HG03342 (cell line): Measurements from ENCODE around the gene PSD2.

Source experiments
- ATAC-seq: cut with Tn5 transposase; IDR thresholded peaks from one replicate; pipeline ENCODE4 v1.9.1; 2021; ENCODE audit warnings: mild to moderate bottlenecking, moderate library complexity; ENCODE audit not compliant: unreplicated experiment

PSD2 gene

GRCh38 chr5:139854029-139854605, 58.5 kb downstream of the PSD2 start:
- ATAC-seq, result no peak

- ATAC-seq, result no peak
Measured at GRCh38 chr5:139854953-139855352, 59.3 kb downstream of the PSD2 start.

GRCh38 chr5:139855451-139855850, 59.8 kb downstream of the PSD2 start:
- ATAC-seq, result no peak

- ATAC-seq, result no peak
Measured at GRCh38 chr5:139855946-139856540, 60.4 kb downstream of the PSD2 start.

- no peak for ATAC-seq
Measured at GRCh38 chr5:139856714-139857113, 61.1 kb downstream of the PSD2 start.

- ATAC-seq, result no peak
Measured at GRCh38 chr5:139859013-139859412, 63.4 kb downstream of the PSD2 start.

- no peak for ATAC-seq
Measured at GRCh38 chr5:139861021-139861888, 65.6 kb downstream of the PSD2 start.

GRCh38 chr5:139861889-139862207, 66.2 kb downstream of the PSD2 start:
- no peak for ATAC-seq

GRCh38 chr5:139862313-139862712, 66.7 kb downstream of the PSD2 start:
- peak; percentile 67 for ATAC-seq

- no peak for ATAC-seq
Measured at GRCh38 chr5:139862803-139863202, 67.2 kb downstream of the PSD2 start.

- ATAC-seq, result no peak
Measured at GRCh38 chr5:139863361-139863760, 67.8 kb downstream of the PSD2 start.

- peak; percentile 60 for ATAC-seq
Measured at GRCh38 chr5:139863855-139864558, 68.4 kb downstream of the PSD2 start.

- ATAC-seq, result no peak
Measured at GRCh38 chr5:139864716-139865483, 69.3 kb downstream of the PSD2 start.

GRCh38 chr5:139867109-139867508, 71.5 kb downstream of the PSD2 start:
- ATAC-seq, result no peak

- no peak for ATAC-seq
Measured at GRCh38 chr5:139867581-139867980, 72.0 kb downstream of the PSD2 start.

GRCh38 chr5:139869042-139869790, 73.6 kb downstream of the PSD2 start:
- no peak for ATAC-seq

- ATAC-seq, result no peak
Measured at GRCh38 chr5:139870677-139871076, 75.1 kb downstream of the PSD2 start.

- no peak for ATAC-seq
Measured at GRCh38 chr5:139871614-139872013, 76.0 kb downstream of the PSD2 start.

GRCh38 chr5:139872052-139872766, 76.6 kb downstream of the PSD2 start:
- ATAC-seq, result no peak
